Measurements from ENCODE around the gene GPR68. TPM values are rescaled to one million over a fixed set of nuclear protein-coding genes. Genes with fewer than 3 reads are reported as not detected.

GPR68 gene
- total and polyA plus RNA-seq, 2 experiments from 2014 or later: 0.19 to 0.35 TPM

DNA sequence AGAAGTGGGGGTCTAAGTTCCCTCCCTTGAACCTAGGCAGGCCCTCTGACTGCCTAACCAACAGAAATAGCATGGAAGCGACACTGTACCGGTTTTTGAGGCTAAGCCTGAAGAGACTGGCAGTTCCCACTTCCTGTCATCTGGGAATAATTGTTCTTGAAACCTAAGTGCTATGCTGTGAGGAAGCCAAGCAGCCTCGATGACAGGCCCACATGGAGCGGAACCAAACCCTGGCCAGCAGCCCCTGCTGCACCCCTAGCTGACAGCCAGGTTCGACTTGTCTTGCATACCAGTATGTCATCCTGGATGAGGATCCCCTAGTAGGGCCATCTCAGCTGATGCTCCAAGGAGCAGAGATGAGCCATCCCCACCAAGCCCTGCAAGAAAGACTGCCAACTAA lies 6.4 kb upstream of the GPR68 start:
- 0 out of 2 replicates have a peak, but pooled peaks cover 5% of the 10 kb centered on the region for H3F3A ChIP-seq (replicated peaks; ENCODE audit: low read depth)
- peaks cover 8% of the 10 kb centered on the region; the same call in 1 of the 2 replicates for H3K4me1 ChIP-seq (ENCODE audit: insufficient read depth)
- H3K27ac ChIP-seq (ENCODE audit: low read depth): no peak overlapping the region
- no peaks in the 10 kb centered on the region for H3K79me2 ChIP-seq (replicated peaks; ENCODE audit: insufficient read depth)
- no peaks in the 10 kb centered on the region for H3K9me3 Mint-ChIP-seq
- no peak overlapping the region for H3K4me2 ChIP-seq
- H3K4me1 Mint-ChIP-seq: peaks cover 15% of the 10 kb centered on the region
- TF ChIP-seq CREB1 (CRISPR knock-in tag; IDR thresholded peaks at IDR 0.05; ENCODE audit: low read depth) (no peak), JUNB (IDR thresholded peaks at IDR 0.05; ENCODE audit: unreplicated experiment) (no peak)
- no peaks in the 10 kb centered on the region for H4K20me1 ChIP-seq (replicated peaks; ENCODE audit: insufficient read depth)
- H2AFZ ChIP-seq: no peak overlapping the region
- H3K9me2 ChIP-seq (ENCODE audit: insufficient read depth): no peaks in the 10 kb centered on the region
- ATAC-seq (no peak), DNase-seq (ENCODE audit: low spot score) (no peak)
- H3K36me3 ChIP-seq (ENCODE audit: insufficient read depth): no peaks in the 10 kb centered on the region
- no peak overlapping the region for H3K27ac Mint-ChIP-seq
- H3K27me3 ChIP-seq (ENCODE audit: insufficient read depth): peaks cover 27% of the 10 kb centered on the region
- no peak overlapping the region for H3K4me3 ChIP-seq
- H3K36me3 Mint-ChIP-seq (ENCODE audit: low read depth): no peaks in the 10 kb centered on the region; the same call in 2 of the 3 replicates
- peaks cover 23% of the 10 kb centered on the region for H3K27me3 Mint-ChIP-seq (ENCODE audit: insufficient read depth, low read depth, poor library complexity)
- no peak overlapping the region for H3K4me3 Mint-ChIP-seq

DNA sequence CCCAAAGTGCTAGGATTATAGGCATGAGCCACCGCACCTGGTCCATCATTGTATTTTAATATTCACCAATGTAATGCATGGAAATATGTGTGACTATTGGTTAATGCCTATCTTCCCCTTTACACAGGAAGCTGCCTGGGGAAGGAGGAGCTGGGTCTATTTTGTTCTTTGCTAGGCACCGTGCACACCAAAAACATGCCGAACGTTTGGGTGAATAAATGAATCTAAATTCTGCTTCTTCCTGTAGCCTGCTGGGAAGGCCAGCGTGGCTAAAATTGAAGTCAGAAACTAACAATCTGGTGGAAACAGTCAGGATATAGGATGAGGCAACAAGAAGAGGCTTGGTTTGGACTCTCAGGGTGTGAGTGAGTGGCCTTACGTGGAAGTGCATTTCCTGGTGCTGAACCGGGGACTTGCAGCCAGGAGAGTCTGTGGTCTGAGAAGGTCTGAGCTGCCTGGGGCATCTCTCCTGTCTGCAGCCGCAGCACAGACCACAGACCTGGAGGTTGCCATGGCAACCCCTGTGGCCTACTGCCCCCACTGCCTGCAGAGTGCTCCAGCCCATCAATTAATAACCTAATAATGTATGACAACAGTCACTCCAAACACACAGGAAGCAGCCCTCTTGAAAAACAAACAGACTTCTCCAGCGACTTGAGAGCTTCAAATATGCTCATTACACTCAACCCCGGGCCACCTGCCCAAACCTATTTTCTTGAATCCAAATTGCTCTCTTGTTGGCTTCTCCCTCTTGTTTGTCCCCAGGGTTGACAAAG lies 5.5 kb upstream of the GPR68 start:
- Mint-ChIP-seq H3K4me3 (no peak overlapping the region; the same call in 2 of the 3 replicates), H3K36me3 (ENCODE audit: low read depth) (no peaks in the 10 kb centered on the region; the same call in 2 of the 3 replicates), H3K4me1 (peaks cover 16% of the 10 kb centered on the region), H3K27me3 (ENCODE audit: insufficient read depth, low read depth, poor library complexity) (peaks cover 23% of the 10 kb centered on the region), H3K27ac (no peak overlapping the region; the same call in 1 of the 2 replicates), H3K9me3 (no peaks in the 10 kb centered on the region)
- H2AFZ ChIP-seq: no peak overlapping the region
- TF ChIP-seq EZH2 (IDR thresholded peaks at IDR 0.05; ENCODE audit: low read depth, unreplicated experiment): no peak
- no peak for TF ChIP-seq JUNB (IDR thresholded peaks at IDR 0.05; ENCODE audit: unreplicated experiment)
- TF ChIP-seq CREB1 (CRISPR knock-in tag; IDR thresholded peaks at IDR 0.05; ENCODE audit: low read depth): no peak
- TF ChIP-seq, protein P1, sequence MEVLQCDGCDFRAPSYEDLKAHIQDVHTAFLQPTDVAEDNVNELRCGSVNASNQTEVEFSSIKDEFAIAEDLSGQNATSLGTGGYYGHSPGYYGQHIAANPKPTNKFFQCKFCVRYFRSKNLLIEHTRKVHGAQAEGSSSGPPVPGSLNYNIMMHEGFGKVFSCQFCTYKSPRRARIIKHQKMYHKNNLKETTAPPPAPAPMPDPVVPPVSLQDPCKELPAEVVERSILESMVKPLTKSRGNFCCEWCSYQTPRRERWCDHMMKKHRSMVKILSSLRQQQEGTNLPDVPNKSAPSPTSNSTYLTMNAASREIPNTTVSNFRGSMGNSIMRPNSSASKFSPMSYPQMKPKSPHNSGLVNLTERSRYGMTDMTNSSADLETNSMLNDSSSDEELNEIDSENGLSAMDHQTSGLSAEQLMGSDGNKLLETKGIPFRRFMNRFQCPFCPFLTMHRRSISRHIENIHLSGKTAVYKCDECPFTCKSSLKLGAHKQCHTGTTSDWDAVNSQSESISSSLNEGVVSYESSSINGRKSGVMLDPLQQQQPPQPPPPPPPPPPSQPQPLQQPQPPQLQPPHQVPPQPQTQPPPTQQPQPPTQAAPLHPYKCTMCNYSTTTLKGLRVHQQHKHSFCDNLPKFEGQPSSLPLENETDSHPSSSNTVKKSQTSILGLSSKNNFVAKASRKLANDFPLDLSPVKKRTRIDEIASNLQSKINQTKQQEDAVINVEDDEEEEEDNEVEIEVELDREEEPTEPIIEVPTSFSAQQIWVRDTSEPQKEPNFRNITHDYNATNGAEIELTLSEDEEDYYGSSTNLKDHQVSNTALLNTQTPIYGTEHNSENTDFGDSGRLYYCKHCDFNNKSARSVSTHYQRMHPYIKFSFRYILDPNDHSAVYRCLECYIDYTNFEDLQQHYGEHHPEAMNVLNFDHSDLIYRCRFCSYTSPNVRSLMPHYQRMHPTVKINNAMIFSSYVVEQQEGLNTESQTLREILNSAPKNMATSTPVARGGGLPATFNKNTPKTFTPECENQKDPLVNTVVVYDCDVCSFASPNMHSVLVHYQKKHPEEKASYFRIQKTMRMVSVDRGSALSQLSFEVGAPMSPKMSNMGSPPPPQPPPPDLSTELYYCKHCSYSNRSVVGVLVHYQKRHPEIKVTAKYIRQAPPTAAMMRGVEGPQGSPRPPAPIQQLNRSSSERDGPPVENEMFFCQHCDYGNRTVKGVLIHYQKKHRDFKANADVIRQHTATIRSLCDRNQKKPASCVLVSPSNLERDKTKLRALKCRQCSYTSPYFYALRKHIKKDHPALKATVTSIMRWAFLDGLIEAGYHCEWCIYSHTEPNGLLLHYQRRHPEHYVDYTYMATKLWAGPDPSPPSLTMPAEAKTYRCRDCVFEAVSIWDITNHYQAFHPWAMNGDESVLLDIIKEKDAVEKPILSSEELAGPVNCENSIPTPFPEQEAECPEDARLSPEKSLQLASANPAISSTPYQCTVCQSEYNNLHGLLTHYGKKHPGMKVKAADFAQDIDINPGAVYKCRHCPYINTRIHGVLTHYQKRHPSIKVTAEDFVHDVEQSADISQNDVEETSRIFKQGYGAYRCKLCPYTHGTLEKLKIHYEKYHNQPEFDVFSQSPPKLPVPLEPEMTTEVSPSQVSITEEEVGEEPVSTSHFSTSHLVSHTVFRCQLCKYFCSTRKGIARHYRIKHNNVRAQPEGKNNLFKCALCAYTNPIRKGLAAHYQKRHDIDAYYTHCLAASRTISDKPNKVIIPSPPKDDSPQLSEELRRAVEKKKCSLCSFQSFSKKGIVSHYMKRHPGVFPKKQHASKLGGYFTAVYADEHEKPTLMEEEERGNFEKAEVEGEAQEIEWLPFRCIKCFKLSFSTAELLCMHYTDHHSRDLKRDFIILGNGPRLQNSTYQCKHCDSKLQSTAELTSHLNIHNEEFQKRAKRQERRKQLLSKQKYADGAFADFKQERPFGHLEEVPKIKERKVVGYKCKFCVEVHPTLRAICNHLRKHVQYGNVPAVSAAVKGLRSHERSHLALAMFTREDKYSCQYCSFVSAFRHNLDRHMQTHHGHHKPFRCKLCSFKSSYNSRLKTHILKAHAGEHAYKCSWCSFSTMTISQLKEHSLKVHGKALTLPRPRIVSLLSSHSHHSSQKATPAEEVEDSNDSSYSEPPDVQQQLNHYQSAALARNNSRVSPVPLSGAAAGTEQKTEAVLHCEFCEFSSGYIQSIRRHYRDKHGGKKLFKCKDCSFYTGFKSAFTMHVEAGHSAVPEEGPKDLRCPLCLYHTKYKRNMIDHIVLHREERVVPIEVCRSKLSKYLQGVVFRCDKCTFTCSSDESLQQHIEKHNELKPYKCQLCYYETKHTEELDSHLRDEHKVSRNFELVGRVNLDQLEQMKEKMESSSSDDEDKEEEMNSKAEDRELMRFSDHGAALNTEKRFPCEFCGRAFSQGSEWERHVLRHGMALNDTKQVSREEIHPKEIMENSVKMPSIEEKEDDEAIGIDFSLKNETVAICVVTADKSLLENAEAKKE (CRISPR knock-in tag; IDR thresholded peaks at IDR 0.05): no peak
- TF ChIP-seq, protein P2, sequence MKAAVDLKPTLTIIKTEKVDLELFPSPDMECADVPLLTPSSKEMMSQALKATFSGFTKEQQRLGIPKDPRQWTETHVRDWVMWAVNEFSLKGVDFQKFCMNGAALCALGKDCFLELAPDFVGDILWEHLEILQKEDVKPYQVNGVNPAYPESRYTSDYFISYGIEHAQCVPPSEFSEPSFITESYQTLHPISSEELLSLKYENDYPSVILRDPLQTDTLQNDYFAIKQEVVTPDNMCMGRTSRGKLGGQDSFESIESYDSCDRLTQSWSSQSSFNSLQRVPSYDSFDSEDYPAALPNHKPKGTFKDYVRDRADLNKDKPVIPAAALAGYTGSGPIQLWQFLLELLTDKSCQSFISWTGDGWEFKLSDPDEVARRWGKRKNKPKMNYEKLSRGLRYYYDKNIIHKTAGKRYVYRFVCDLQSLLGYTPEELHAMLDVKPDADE (IDR thresholded peaks at IDR 0.05): no peak
- no peak for TF ChIP-seq POLR2AphosphoS5 (IDR thresholded peaks at IDR 0.05; ENCODE audit: low read depth)
- no peak overlapping the region for H3K27ac ChIP-seq (ENCODE audit: low read depth)
- H3K27me3 ChIP-seq (ENCODE audit: insufficient read depth): peaks cover 27% of the 10 kb centered on the region
- ATAC-seq (peak; percentile 19), DNase-seq (ENCODE audit: low spot score) (no peak)
- no peaks in the 10 kb centered on the region for H4K20me1 ChIP-seq (replicated peaks; ENCODE audit: insufficient read depth)
- no peaks in the 10 kb centered on the region for H3K9me2 ChIP-seq (ENCODE audit: insufficient read depth)
- 0 out of 2 replicates have a peak, but pooled peaks cover 5% of the 10 kb centered on the region for H3F3A ChIP-seq (replicated peaks; ENCODE audit: low read depth)
- H3K4me1 ChIP-seq (ENCODE audit: insufficient read depth): peaks cover 8% of the 10 kb centered on the region; the same call in 1 of the 2 replicates
- H3K79me2 ChIP-seq (replicated peaks; ENCODE audit: insufficient read depth): no peaks in the 10 kb centered on the region
- H3K4me3 ChIP-seq: no peak overlapping the region
- H3K36me3 ChIP-seq (ENCODE audit: insufficient read depth): no peaks in the 10 kb centered on the region
- H3K4me2 ChIP-seq: no peak overlapping the region

All from GM23338 (cell line).